Measurements from ENCODE around the gene SIDT2. TPM values are rescaled to one million over a fixed set of nuclear protein-coding genes. Genes with fewer than 3 reads are reported as not detected.

The SIDT2 gene
- total RNA-seq, 1 donor = 27.5 TPM

DNA sequence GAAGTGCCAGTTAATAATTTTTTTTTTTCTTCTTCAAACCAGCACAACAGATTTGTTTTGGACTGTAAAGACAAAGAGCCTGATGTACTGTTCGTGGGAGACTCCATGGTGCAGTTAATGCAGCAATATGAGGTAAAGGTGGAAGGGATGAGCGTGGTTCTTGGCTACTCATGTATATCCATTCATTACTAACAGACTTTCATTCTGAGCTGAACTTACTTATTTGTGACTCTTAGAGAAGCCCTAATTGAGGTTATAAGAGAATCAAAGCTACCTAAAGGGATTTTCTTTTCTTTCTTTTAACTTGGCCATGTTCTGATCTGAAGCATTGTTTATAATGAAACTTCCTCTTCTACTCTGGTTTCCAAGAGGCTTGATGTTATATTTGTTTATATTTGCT lies 18.7 kb upstream of the SIDT2 start:
- Histone ChIP-seq H4K20me1 (ENCODE audit: insufficient read depth, low read length) (peaks cover 46% of the 10 kb centered on the region), H3K79me2 (ENCODE audit: insufficient read depth, low read length) (peaks cover 88% of the 10 kb centered on the region), H2AFZ (ENCODE audit: low read length) (no peak overlapping the region), H3K4me3 (ENCODE audit: insufficient read depth, low read length) (no peak overlapping the region), H3K27ac (ENCODE audit: low read depth, low read length) (no peak overlapping the region), H3K27me3 (ENCODE audit: insufficient read depth, low read length) (no peaks in the 10 kb centered on the region), H3K9me3 (ENCODE audit: low read depth, low read length) (no peaks in the 10 kb centered on the region), H3K36me3 (ENCODE audit: insufficient read depth, low read length) (peaks cover 73% of the 10 kb centered on the region), H3K4me1 (ENCODE audit: insufficient read depth, low read length) (no peaks in the 10 kb centered on the region), H3K4me2 (ENCODE audit: insufficient read depth, low read length) (no peak overlapping the region)
- no peak for TF ChIP-seq CTCF (IDR thresholded peaks at IDR 0.05; ENCODE audit: extremely low read depth, low read depth, low read length)
- DNase-seq (ENCODE audit: insufficient read length, low spot score, missing footprints) = peak; percentile 68

DNA sequence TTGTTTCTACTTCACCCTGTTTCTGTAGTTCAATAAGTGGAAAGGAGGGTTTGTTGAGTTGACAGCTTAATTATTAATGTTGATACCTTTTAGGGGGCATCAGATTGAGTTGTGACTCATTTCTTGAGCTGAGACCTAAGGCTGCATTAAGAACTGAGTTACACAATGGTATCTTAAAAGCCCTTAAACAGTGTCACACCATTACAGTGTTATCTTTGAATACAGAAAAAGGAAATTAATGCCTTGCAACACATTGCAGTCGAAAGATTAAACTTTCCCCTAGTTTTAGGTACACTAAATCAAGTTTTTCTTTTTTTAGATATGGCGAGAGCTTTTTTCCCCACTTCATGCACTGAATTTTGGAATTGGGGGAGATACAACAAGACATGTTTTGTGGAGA lies 17.7 kb upstream of the SIDT2 start:
- H3K27ac ChIP-seq (ENCODE audit: low read depth, low read length) = no peak overlapping the region
- no peak for DNase-seq (ENCODE audit: insufficient read length, low spot score, missing footprints)
- H3K4me1 ChIP-seq (ENCODE audit: insufficient read depth, low read length) = no peaks in the 10 kb centered on the region
- H3K79me2 ChIP-seq (ENCODE audit: insufficient read depth, low read length) = peaks cover 85% of the 10 kb centered on the region
- H3K4me2 ChIP-seq (ENCODE audit: insufficient read depth, low read length) = no peak overlapping the region
- TF ChIP-seq CTCF (IDR thresholded peaks at IDR 0.05; ENCODE audit: extremely low read depth, low read depth, low read length) = no peak
- no peak overlapping the region for H2AFZ ChIP-seq (ENCODE audit: low read length)
- H3K27me3 ChIP-seq (ENCODE audit: insufficient read depth, low read length) = no peaks in the 10 kb centered on the region
- H3K36me3 ChIP-seq (ENCODE audit: insufficient read depth, low read length) = peaks cover 77% of the 10 kb centered on the region
- peaks cover 42% of the 10 kb centered on the region for H4K20me1 ChIP-seq (ENCODE audit: insufficient read depth, low read length)
- no peak overlapping the region for H3K4me3 ChIP-seq (ENCODE audit: insufficient read depth, low read length)
- no peaks in the 10 kb centered on the region for H3K9me3 ChIP-seq (ENCODE audit: low read depth, low read length)

- Histone ChIP-seq H3K4me2 (ENCODE audit: insufficient read depth, low read length) (no peak overlapping the region), H3K9me3 (ENCODE audit: low read depth, low read length) (no peaks in the 10 kb centered on the region), H3K36me3 (ENCODE audit: insufficient read depth, low read length) (peaks cover 60% of the 10 kb centered on the region), H3K4me1 (ENCODE audit: insufficient read depth, low read length) (peaks cover 27% of the 10 kb centered on the region), H3K27me3 (ENCODE audit: insufficient read depth, low read length) (no peaks in the 10 kb centered on the region), H3K79me2 (ENCODE audit: insufficient read depth, low read length) (peaks cover 49% of the 10 kb centered on the region), H3K27ac (ENCODE audit: low read depth, low read length) (peak overlapping the region; percentile 16), H2AFZ (ENCODE audit: low read length) (no peak overlapping the region), H4K20me1 (ENCODE audit: insufficient read depth, low read length) (peaks cover 25% of the 10 kb centered on the region), H3K4me3 (ENCODE audit: insufficient read depth, low read length) (no peak overlapping the region)
- peak; percentile 89 for DNase-seq (ENCODE audit: insufficient read length, low spot score, missing footprints)
- TF ChIP-seq CTCF (IDR thresholded peaks at IDR 0.05; ENCODE audit: extremely low read depth, low read depth, low read length) = no peak
These were observed 12.1 kb upstream of the SIDT2 start for GRCh38 chr11:117166491-117166890.

DNA sequence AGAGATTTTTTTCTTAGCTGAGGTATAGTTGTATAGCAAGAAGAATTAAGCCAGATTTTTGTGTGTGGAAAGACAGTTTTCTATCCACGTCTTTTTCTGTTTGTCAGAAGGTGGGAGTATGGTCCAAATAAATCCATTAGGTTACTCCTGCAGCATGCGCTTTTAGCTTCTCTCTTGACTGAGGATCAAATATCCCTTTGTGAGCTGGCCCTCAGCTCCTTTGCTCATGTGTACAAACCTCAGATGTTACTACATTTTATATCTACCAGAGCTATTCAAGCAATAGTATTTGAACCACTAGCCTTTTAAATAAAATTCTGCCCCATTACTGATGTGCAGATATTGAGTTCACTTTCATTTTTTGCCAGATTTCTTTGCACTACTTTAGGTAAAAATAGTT lies 8.8 kb upstream of the SIDT2 start:
- Histone ChIP-seq H3K79me2 (ENCODE audit: insufficient read depth, low read length) (peaks cover 23% of the 10 kb centered on the region), H3K4me2 (ENCODE audit: insufficient read depth, low read length) (no peak overlapping the region), H4K20me1 (ENCODE audit: insufficient read depth, low read length) (peaks cover 16% of the 10 kb centered on the region), H3K27me3 (ENCODE audit: insufficient read depth, low read length) (no peaks in the 10 kb centered on the region), H3K9me3 (ENCODE audit: low read depth, low read length) (no peaks in the 10 kb centered on the region), H3K4me3 (ENCODE audit: insufficient read depth, low read length) (no peak overlapping the region), H3K36me3 (ENCODE audit: insufficient read depth, low read length) (peaks cover 32% of the 10 kb centered on the region), H3K4me1 (ENCODE audit: insufficient read depth, low read length) (peaks cover 37% of the 10 kb centered on the region), H2AFZ (ENCODE audit: low read length) (no peak overlapping the region), H3K27ac (ENCODE audit: low read depth, low read length) (no peak overlapping the region)
- no peak for TF ChIP-seq CTCF (IDR thresholded peaks at IDR 0.05; ENCODE audit: extremely low read depth, low read depth, low read length)
- no peak for DNase-seq (ENCODE audit: insufficient read length, low spot score, missing footprints)
